Measurements from ENCODE around the gene TMEM132E.
"Not testable (repeated sequence)": the region's sequence is repeated elsewhere in the genome, so short reads cannot be mapped to it uniquely, and the experiment has no call there.

The TMEM132E gene

GRCh38 chr17:34579017-34579946, at the start of gene TMEM132E:
TSS of gene TMEM132E (plus strand) at chr17:34579582. CDS start at chr17:34581077, 1,495 bp downstream.
- H3K36me3 ChIP-seq = no peaks in the 10 kb centered on the region
- H3K4me2 ChIP-seq = peak within 1 kb of the TSS; percentile 79 to 98 (median 96)
- H3K4me3 ChIP-seq = peak within 1 kb of the TSS; percentile 59 to 73 (median 63)
- peaks cover 0 to 75% (median 32%) of the 10 kb centered on the region in 11 experiments; a peak in 16 of 22 replicates for H4K20me1 ChIP-seq
- no peak within 1 kb of the TSS for H3K27ac ChIP-seq
- peak within 1 kb of the TSS in 9 of 11 experiments; percentile 37 to 58 (median 50); a peak in 13 of 22 replicates for H3K9ac ChIP-seq
- no peaks in the 10 kb centered on the region; a peak in 1 of 22 replicates for H3K9me3 ChIP-seq (replicated peaks in 1 of 11)
- H3K27me3 ChIP-seq = peaks cover 79 to 93% (median 88%) of the 10 kb centered on the region in 11 experiments
- TF ChIP-seq Cebpa-rat (IDR thresholded peaks at IDR 0.05) = no peak
- peaks cover 17 to 24% (median 21%) of the 10 kb centered on the region in 10 experiments; a peak in 17 of 20 replicates for H3K4me1 ChIP-seq

- H3K4me1 ChIP-seq = peaks cover 30 to 38% (median 33%) of the 10 kb centered on the region in 10 experiments
- TF ChIP-seq Cebpa-rat (IDR thresholded peaks at IDR 0.05) = no peak
- peak overlapping the region; percentile 28 to 92 (median 66); a peak in 21 of 22 replicates for H3K4me2 ChIP-seq
- no peak overlapping the region; a peak in 1 of 22 replicates for H3K27ac ChIP-seq
- peaks cover 0 to 9% (median 0%) of the 10 kb centered on the region in 11 experiments; a peak in 1 of 22 replicates for H4K20me1 ChIP-seq
- no peaks in the 10 kb centered on the region for H3K27me3 ChIP-seq
- no peak overlapping the region for H3K9ac ChIP-seq
- no peaks in the 10 kb centered on the region for H3K9me3 ChIP-seq (replicated peaks in 1 of 11)
- no peak overlapping the region for H3K4me3 ChIP-seq
- H3K36me3 ChIP-seq = no peaks in the 10 kb centered on the region
These were observed 48.5 kb upstream of the TMEM132E start for GRCh38 chr17:34530918-34531317.

- no peaks in the 10 kb centered on the region for H3K27me3 ChIP-seq
- no peaks in the 10 kb centered on the region for H3K9me3 ChIP-seq (replicated peaks in 1 of 11)
- H3K9ac ChIP-seq = no peak overlapping the region
- H3K4me1 ChIP-seq = peaks cover 30 to 38% (median 32%) of the 10 kb centered on the region in 10 experiments
- no peaks in the 10 kb centered on the region for H3K36me3 ChIP-seq
- no peak overlapping the region for H3K4me3 ChIP-seq
- H3K4me2 ChIP-seq = peak overlapping the region; percentile 55 to 92 (median 67)
- H3K27ac ChIP-seq = no peak overlapping the region; a peak in 2 of 22 replicates
- TF ChIP-seq Cebpa-rat (IDR thresholded peaks at IDR 0.05) = no peak
- H4K20me1 ChIP-seq = peaks cover 0 to 9% (median 0%) of the 10 kb centered on the region in 11 experiments; a peak in 1 of 22 replicates
These were observed 46.9 kb upstream of the TMEM132E start for GRCh38 chr17:34532281-34533065.

GRCh38 chr17:34533806-34534527, 45.4 kb upstream of the TMEM132E start:
- TF ChIP-seq Cebpa-rat (IDR thresholded peaks at IDR 0.05) = no peak
- Histone ChIP-seq H3K4me3 (no peak overlapping the region), H3K27ac (no peak overlapping the region), H3K4me2 (peak overlapping the region in 10 of 11 experiments; percentile 55 to 92 (median 70); a peak in 10 of 22 replicates), H3K9me3 (replicated peaks in 1 of 11) (no peaks in the 10 kb centered on the region), H3K4me1 (peaks cover 30 to 38% (median 32%) of the 10 kb centered on the region in 10 experiments), H3K36me3 (no peaks in the 10 kb centered on the region), H4K20me1 (peaks cover 0 to 9% (median 0%) of the 10 kb centered on the region in 11 experiments; a peak in 1 of 22 replicates), H3K9ac (no peak overlapping the region), H3K27me3 (no peaks in the 10 kb centered on the region)

- H4K20me1 ChIP-seq = 0 out of 22 replicates have a peak, but pooled peaks cover 0 to 2% (median 0%) of the 10 kb centered on the region in 11 experiments
- no peak overlapping the region for H3K9ac ChIP-seq
- H3K4me2 ChIP-seq = no peak overlapping the region
- H3K4me3 ChIP-seq = no peak overlapping the region
- no peaks in the 10 kb centered on the region for H3K27me3 ChIP-seq
- no peaks in the 10 kb centered on the region for H3K9me3 ChIP-seq (replicated peaks in 1 of 11)
- H3K36me3 ChIP-seq = no peaks in the 10 kb centered on the region
- H3K4me1 ChIP-seq = peaks cover 11 to 18% (median 13%) of the 10 kb centered on the region in 10 experiments
- TF ChIP-seq Cebpa-rat (IDR thresholded peaks at IDR 0.05) = no peak
- H3K27ac ChIP-seq = no peak overlapping the region
These were observed 41.9 kb upstream of the TMEM132E start for GRCh38 chr17:34537445-34537844.

GRCh38 chr17:34538582-34538981, 40.8 kb upstream of the TMEM132E start:
- not testable (repeated sequence) for H3K9me3 ChIP-seq (replicated peaks in 1 of 11); H4K20me1 ChIP-seq; H3K4me1 ChIP-seq; H3K27me3 ChIP-seq; H3K36me3 ChIP-seq; H3K4me3 ChIP-seq; H3K4me2 ChIP-seq; H3K9ac ChIP-seq; H3K27ac ChIP-seq

GRCh38 chr17:34539881-34540280, 39.5 kb upstream of the TMEM132E start:
- Histone ChIP-seq H3K36me3 (no peaks in the 10 kb centered on the region), H3K9me3 (replicated peaks in 1 of 11) (no peaks in the 10 kb centered on the region), H4K20me1 (no peaks in the 10 kb centered on the region), H3K4me3 (no peak overlapping the region), H3K4me1 (no peaks in the 10 kb centered on the region), H3K4me2 (no peak overlapping the region), H3K27ac (no peak overlapping the region), H3K9ac (no peak overlapping the region), H3K27me3 (no peaks in the 10 kb centered on the region)
- no peak for TF ChIP-seq Cebpa-rat (IDR thresholded peaks at IDR 0.05)

- H3K27ac ChIP-seq = no peak overlapping the region
- no peak overlapping the region for H3K4me3 ChIP-seq
- no peaks in the 10 kb centered on the region for H3K9me3 ChIP-seq (replicated peaks in 1 of 11)
- no peak overlapping the region for H3K4me2 ChIP-seq
- no peaks in the 10 kb centered on the region for H3K27me3 ChIP-seq
- H3K36me3 ChIP-seq = no peaks in the 10 kb centered on the region
- no peak for TF ChIP-seq Cebpa-rat (IDR thresholded peaks at IDR 0.05)
- no peaks in the 10 kb centered on the region for H3K4me1 ChIP-seq
- no peaks in the 10 kb centered on the region for H4K20me1 ChIP-seq
- H3K9ac ChIP-seq = no peak overlapping the region
These were observed 36.6 kb upstream of the TMEM132E start for GRCh38 chr17:34542700-34543336.
